Common myeloid progenitor, CD34-positive (primary cell): ENCODE data around the gene SLC19A1.
"Not testable (repeated sequence)": the region's sequence is repeated elsewhere in the genome, so short reads cannot be mapped to it uniquely, and the experiment has no call there.

ENCODE experiments used
- CTCF ChIA-PET: fragments of 350-600 bp; sonication (Branson Sonifier 250); formaldehyde crosslinking; loops from one replicate; lab custom pipeline; 2021; ENCODE audit warnings: antibody characterized with exemption; lab: Charles Lee
- POLR2A ChIA-PET: fragments of 350-600 bp; sonication (Branson Sonifier 250); formaldehyde crosslinking; loops from one replicate; lab custom pipeline; 2021; ENCODE audit warnings: antibody characterized with exemption; lab: Charles Lee
- DNase-seq, 3 donors: peaks; one replicate each; pipeline versions ENCODE4 v3.0.0 to v3.0.0-alpha.2; 2013
- H3K27ac ChIP-seq, 2 experiments: 1 replicate in 1 of 2; 2 replicates in 1 of 2; pipeline ENCODE4 v1.7.0; 2013; ENCODE audit warnings: inconsistent platforms in 2 of 2, low read length in 2 of 2, mild to moderate bottlenecking in 2 of 2, low read depth in 1 of 2, moderate library complexity in 1 of 2; ENCODE audit not compliant: severe bottlenecking in 2 of 2, insufficient read depth in 1 of 2, poor library complexity in 1 of 2
- H3K27me3 ChIP-seq, 5 experiments: replicated peaks in 2 of 5; 1 replicate in 3 of 5; 2 replicates in 2 of 5; pipeline versions ENCODE4 v1.6.1 to v1.7.0; 2013; ENCODE audit warnings: low read length in 4 of 5, mild to moderate bottlenecking in 2 of 5, moderate library complexity in 2 of 5, inconsistent platforms in 1 of 5; ENCODE audit not compliant: insufficient read depth in 5 of 5, control insufficient read depth in 4 of 5
- H3K36me3 ChIP-seq, 4 experiments: 1 replicate in 2 of 4; 2 replicates in 2 of 4; pipeline versions ENCODE4 v1.6.1 to v1.7.0; 2013; ENCODE audit warnings: low read length in 3 of 4, control low read depth in 1 of 4, mild to moderate bottlenecking in 1 of 4; ENCODE audit not compliant: control insufficient read depth in 4 of 4, insufficient read depth in 4 of 4
- H3K4me1 ChIP-seq, 4 experiments: 1 replicate in 3 of 4; 2 replicates in 1 of 4; pipeline versions ENCODE4 v1.6.1 to v1.7.1; 2013; ENCODE audit warnings: low read length in 3 of 4, mild to moderate bottlenecking in 3 of 4, control low read depth in 1 of 4, inconsistent platforms in 1 of 4, moderate library complexity in 1 of 4; ENCODE audit not compliant: control insufficient read depth in 4 of 4, insufficient read depth in 4 of 4; ENCODE audit errors: control extremely low read depth in 1 of 4
- H3K4me3 ChIP-seq, 7 experiments: 1 replicate in 4 of 7; 2 replicates in 3 of 7; pipeline versions ENCODE4 v1.5.1 to v1.7.0; 2013; ENCODE audit warnings: mild to moderate bottlenecking in 7 of 7, low read length in 6 of 7, moderate library complexity in 6 of 7, inconsistent platforms in 2 of 7, low read depth in 2 of 7, control low read depth in 1 of 7; ENCODE audit not compliant: insufficient read depth in 4 of 7, control insufficient read depth in 1 of 7; ENCODE audit errors: extremely low read depth in 1 of 7
- H3K9me3 ChIP-seq, 5 experiments: 1 replicate in 4 of 5; 2 replicates in 1 of 5; pipeline versions ENCODE4 v1.6.1 to v1.7.1; 2013; ENCODE audit warnings: low read length in 4 of 5, mild to moderate bottlenecking in 2 of 5, inconsistent platforms in 1 of 5, low read depth in 1 of 5, moderate library complexity in 1 of 5; ENCODE audit not compliant: control insufficient read depth in 4 of 5, insufficient read depth in 2 of 5; ENCODE audit errors: control extremely low read depth in 1 of 5
- WGBS: methylation state at CpG from one replicate; pipeline ENCODE4 v1.1.5; 2013; ENCODE audit not compliant: insufficient coverage; 5-methylcytosine and 5-hydroxymethylcytosine counted together

SLC19A1 gene

GRCh38 chr21:45562965-45563364 lies 20.7 kb upstream of the SLC19A1 start:
- no peaks in the 10 kb centered on the region for H3K4me1 ChIP-seq
- peaks cover 2 to 26% (median 11%) of the 10 kb centered on the region in 5 experiments for H3K27me3 ChIP-seq
- CTCF ChIA-PET, result interaction anchor here (1.4 kb wide), 1 partner anchor 13 kb away, joined by 3 read pairs; no protein-coding TSS in a partner anchor
- WGBS, result 73% methylated on average over 2 of the region's 6 CpGs
- no peaks in the 10 kb centered on the region for H3K36me3 ChIP-seq
- no peak overlapping the region for H3K27ac ChIP-seq
- POLR2A ChIA-PET, result no interaction called here
- DNase-seq, result no peak
- no peak overlapping the region for H3K4me3 ChIP-seq
- no peaks in the 10 kb centered on the region for H3K9me3 ChIP-seq

GRCh38 chr21:45562402-45562801 lies 20.2 kb upstream of the SLC19A1 start:
- WGBS, result 57% methylated on average over 10 of the region's 10 CpGs
- ChIA-PET CTCF (interaction anchor here (0.7 to 1.4 kb wide), 2 partner anchors 14 to 15 kb away, joined by 3 read pairs; no protein-coding TSS in a partner anchor), POLR2A (no interaction called here)
- Histone ChIP-seq H3K36me3 (no peaks in the 10 kb centered on the region), H3K4me3 (no peak overlapping the region), H3K27ac (no peak overlapping the region), H3K27me3 (peaks cover 2 to 21% (median 10%) of the 10 kb centered on the region in 5 experiments), H3K4me1 (no peaks in the 10 kb centered on the region), H3K9me3 (no peaks in the 10 kb centered on the region)
- DNase-seq, result no peak

GRCh38 chr21:45561241-45561640 lies 19.0 kb upstream of the SLC19A1 start:
- H3K4me1 ChIP-seq, H3K27ac ChIP-seq, H3K36me3 ChIP-seq, POLR2A ChIA-PET, DNase-seq, H3K4me3 ChIP-seq, H3K9me3 ChIP-seq, CTCF ChIA-PET: not testable (repeated sequence)
- H3K27me3 ChIP-seq, result peaks cover 1 to 18% (median 8%) of the 10 kb centered on the region in 5 experiments
- WGBS, result 93% methylated on average over 5 of the region's 8 CpGs

GRCh38 chr21:45560106-45561021 lies 18.1 kb upstream of the SLC19A1 start:
- peaks cover 0 to 9% (median 7%) of the 10 kb centered on the region in 4 experiments for H3K4me1 ChIP-seq
- H3K36me3 ChIP-seq, result no peaks in the 10 kb centered on the region
- H3K27ac ChIP-seq, result no peak overlapping the region
- WGBS, result 88% methylated on average over 24 of the region's 30 CpGs
- POLR2A ChIA-PET, result no interaction called here
- no peak for DNase-seq
- peaks cover 0 to 18% (median 12%) of the 10 kb centered on the region in 5 experiments for H3K27me3 ChIP-seq
- CTCF ChIA-PET, result no interaction called here
- H3K4me3 ChIP-seq, result no peak overlapping the region
- H3K9me3 ChIP-seq, result no peaks in the 10 kb centered on the region

- H3K4me1 ChIP-seq, result peaks cover 0 to 12% (median 9%) of the 10 kb centered on the region in 4 experiments
- ChIA-PET POLR2A (no interaction called here), CTCF (no interaction called here)
- DNase-seq, result no peak
- no peaks in the 10 kb centered on the region for H3K36me3 ChIP-seq
- no peak overlapping the region for H3K27ac ChIP-seq
- H3K9me3 ChIP-seq, result no peaks in the 10 kb centered on the region
- H3K27me3 ChIP-seq, result peaks cover 0 to 14% (median 10%) of the 10 kb centered on the region in 5 experiments
- WGBS, result 92% methylated on average over 25 of the region's 29 CpGs
- no peak overlapping the region for H3K4me3 ChIP-seq
Observed at GRCh38 chr21:45559216-45560105, 17.2 kb upstream of the SLC19A1 start.

GRCh38 chr21:45558044-45558721 lies 15.9 kb upstream of the SLC19A1 start:
- WGBS, result 98% methylated on average over 25 of the region's 26 CpGs
- H3K4me3 ChIP-seq, result no peak overlapping the region
- H3K27ac ChIP-seq, result no peak overlapping the region
- no peaks in the 10 kb centered on the region for H3K36me3 ChIP-seq
- H3K4me1 ChIP-seq, result peaks cover 0 to 15% (median 13%) of the 10 kb centered on the region in 4 experiments
- CTCF ChIA-PET, result no interaction called here
- DNase-seq, result no peak
- POLR2A ChIA-PET, result no interaction called here
- H3K27me3 ChIP-seq, result peaks cover 0 to 12% (median 10%) of the 10 kb centered on the region in 5 experiments
- H3K9me3 ChIP-seq, result no peaks in the 10 kb centered on the region
